Measurements from ENCODE around the gene LRRC17.

The LRRC17 gene

DNA sequence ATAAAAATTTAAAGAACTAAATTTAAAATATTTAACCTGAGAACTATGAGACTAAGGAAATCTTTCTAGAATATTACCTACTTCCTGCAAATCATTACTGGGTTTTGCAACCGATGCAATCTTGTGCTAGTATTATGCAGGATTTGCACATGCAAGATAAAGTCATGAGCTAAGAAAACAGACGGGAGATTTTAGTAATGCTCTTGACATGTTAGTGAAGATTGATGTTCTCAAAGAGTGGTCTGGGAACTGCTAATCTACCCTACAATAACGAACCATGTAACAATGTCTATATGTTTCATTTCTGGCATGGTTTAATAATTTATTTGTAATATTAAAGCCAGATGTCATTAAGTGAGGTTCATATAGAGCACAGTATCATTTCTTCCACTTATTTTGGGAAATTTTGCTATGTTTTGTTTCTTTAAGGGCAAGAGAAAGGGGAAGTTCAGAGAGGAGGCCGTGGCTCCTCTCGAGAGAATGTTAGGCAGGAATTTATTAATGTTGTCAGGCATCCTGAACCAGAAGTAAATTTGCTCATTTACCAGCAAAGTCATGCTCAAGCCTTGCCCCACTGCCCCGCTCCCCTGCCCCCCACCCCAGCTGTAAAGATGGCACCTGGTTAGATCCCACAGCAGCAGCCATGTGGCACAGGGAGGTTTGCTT, 22.8 kb downstream of the LRRC17 start:
- Histone ChIP-seq H3K27me3 (no peaks in the 10 kb centered on the region), H3K27ac (peak overlapping the region; percentile 69), H3K9me3 (no peaks in the 10 kb centered on the region), H3K4me1 (ENCODE audit: control insufficient read depth in 1 of 2, insufficient read depth in 1 of 2, low read depth in 1 of 2, low read length in 1 of 2) (peaks cover 24 to 27% of the 10 kb centered on the region in 2 experiments), H3K4me3 (ENCODE audit: low read depth in 1 of 2, low read length in 1 of 2) (peak overlapping the region in 1 of 2 experiments; percentile 14), H3K36me3 (no peaks in the 10 kb centered on the region)
- TF ChIP-seq, protein P1, sequence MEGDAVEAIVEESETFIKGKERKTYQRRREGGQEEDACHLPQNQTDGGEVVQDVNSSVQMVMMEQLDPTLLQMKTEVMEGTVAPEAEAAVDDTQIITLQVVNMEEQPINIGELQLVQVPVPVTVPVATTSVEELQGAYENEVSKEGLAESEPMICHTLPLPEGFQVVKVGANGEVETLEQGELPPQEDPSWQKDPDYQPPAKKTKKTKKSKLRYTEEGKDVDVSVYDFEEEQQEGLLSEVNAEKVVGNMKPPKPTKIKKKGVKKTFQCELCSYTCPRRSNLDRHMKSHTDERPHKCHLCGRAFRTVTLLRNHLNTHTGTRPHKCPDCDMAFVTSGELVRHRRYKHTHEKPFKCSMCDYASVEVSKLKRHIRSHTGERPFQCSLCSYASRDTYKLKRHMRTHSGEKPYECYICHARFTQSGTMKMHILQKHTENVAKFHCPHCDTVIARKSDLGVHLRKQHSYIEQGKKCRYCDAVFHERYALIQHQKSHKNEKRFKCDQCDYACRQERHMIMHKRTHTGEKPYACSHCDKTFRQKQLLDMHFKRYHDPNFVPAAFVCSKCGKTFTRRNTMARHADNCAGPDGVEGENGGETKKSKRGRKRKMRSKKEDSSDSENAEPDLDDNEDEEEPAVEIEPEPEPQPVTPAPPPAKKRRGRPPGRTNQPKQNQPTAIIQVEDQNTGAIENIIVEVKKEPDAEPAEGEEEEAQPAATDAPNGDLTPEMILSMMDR (IDR thresholded peaks at IDR 0.05), result no peak

DNA sequence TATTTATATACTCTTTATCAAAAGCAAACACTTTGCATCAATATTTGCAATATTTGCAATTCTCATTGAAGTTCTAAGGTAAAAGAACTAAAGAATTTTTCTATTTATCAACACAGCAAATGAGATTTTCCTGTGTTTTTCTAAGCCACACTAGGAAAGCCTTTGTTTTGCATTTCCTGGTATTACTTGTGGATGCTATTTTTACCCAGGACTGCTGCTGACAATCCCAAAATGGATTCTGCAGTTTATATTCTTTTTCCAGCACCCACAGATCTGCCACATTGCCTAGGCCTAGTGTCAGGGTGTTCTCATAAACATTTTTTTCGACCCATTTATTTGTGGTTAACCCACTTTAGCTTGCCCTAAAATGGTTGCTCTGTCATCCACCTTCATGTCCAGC, 25.9 kb downstream of the LRRC17 start:
- TF ChIP-seq, protein P1 (IDR thresholded peaks at IDR 0.05), result no peak
- H3K27ac ChIP-seq, result no peak overlapping the region
- H3K27me3 ChIP-seq, result no peaks in the 10 kb centered on the region
- no peak overlapping the region for H3K4me3 ChIP-seq (ENCODE audit: low read depth in 1 of 2, low read length in 1 of 2)
- no peaks in the 10 kb centered on the region for H3K36me3 ChIP-seq
- no peaks in the 10 kb centered on the region for H3K9me3 ChIP-seq
- H3K4me1 ChIP-seq (ENCODE audit: control insufficient read depth in 1 of 2, insufficient read depth in 1 of 2, low read depth in 1 of 2, low read length in 1 of 2), result peaks cover 24 to 27% of the 10 kb centered on the region in 2 experiments

DNA sequence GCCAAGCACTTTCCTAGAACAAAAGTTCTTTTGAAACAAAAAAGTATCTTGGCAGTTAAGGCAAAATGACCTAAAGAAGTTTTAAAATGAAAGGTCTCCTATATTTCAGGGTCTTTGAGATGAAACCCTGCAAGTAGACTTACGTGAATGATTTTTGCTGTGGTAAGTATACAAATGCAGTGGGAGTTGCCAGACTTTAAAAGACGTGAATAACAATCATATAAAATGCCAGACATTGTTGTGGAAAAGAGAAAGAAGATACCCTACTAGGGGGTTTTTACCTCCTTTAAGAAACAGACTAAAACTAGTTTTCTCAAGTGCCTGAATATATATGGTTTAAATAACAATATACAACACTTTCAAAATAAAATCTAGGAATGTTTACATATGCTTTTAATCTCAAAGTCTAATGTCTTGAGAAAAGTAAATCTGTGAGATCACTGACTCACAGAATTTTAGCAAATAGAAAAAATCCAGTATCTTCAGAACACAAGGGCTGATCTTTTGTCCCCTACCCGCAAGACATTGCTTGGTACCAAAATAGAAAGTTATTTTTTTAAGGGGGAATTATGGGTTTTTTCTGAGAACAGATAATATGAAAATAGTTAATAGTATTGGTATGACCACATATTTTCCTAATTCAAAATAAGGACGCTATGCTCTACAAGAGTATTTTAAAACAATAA, 29.5 kb downstream of the LRRC17 start:
- no peak overlapping the region for H3K27ac ChIP-seq
- H3K9me3 ChIP-seq, result no peaks in the 10 kb centered on the region
- TF ChIP-seq, protein P1 (IDR thresholded peaks at IDR 0.05), result no peak
- no peaks in the 10 kb centered on the region for H3K36me3 ChIP-seq
- no peak overlapping the region for H3K4me3 ChIP-seq (ENCODE audit: low read depth in 1 of 2, low read length in 1 of 2)
- peaks cover 6 to 9% of the 10 kb centered on the region in 2 experiments for H3K4me1 ChIP-seq (ENCODE audit: control insufficient read depth in 1 of 2, insufficient read depth in 1 of 2, low read depth in 1 of 2, low read length in 1 of 2)
- no peaks in the 10 kb centered on the region for H3K27me3 ChIP-seq

DNA sequence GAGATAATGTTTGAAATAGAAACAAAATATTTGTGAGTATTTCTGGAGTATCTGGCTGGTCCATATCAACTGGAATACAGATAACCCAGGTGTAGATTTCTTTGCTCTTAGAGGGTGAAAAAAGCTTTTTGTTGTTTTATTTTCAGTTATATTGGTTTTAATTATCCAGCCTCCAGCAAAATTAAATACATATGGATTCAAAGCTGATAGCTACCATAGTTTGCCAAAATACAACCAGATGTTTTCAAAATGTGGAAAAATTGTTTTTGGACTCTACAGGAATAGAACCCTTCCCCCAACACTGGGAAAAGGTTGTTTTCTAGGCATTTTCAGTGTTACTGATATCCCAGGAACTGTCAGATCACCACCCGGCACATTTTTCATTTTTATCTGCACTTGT, 30.1 kb downstream of the LRRC17 start:
- no peak overlapping the region for H3K27ac ChIP-seq
- H3K27me3 ChIP-seq, result no peaks in the 10 kb centered on the region

DNA sequence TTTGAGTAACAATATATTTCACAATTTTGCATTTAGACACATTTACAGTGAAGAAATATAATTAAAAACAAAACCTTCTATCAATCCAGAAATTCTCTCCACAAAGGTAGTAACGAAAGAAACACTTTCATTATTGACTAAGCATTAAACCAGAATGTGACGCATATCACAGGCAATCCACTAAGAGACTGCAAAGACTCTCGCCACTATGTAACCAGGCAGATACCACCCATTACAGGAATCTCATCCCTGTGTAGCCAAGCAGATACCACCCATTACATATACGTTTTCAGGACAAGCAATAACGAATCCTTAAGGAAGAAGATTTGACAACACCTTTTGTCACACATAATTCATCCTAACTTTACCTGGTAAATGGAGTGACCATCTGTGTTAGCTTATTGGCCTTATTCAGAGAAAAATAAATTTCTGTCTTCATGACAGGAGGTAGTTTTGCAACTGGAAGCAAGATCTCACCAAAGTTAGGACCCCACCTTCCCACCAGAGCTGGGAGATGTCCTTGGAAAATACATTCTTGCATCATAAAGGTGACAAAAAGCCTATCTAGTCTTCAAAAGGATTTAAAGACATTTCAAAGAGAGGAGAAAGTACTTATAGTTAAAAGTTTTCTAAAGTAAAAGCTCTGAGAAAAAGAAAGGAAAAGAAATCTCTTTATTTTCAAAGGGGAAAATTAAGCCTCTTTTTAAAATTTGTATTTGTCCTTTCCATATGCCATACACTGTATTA, 30.8 kb downstream of the LRRC17 start:
- no peak overlapping the region for H3K27ac ChIP-seq
- peaks cover under 1% of the 10 kb centered on the region in 2 experiments for H3K4me1 ChIP-seq (ENCODE audit: control insufficient read depth in 1 of 2, insufficient read depth in 1 of 2, low read depth in 1 of 2, low read length in 1 of 2)
- H3K27me3 ChIP-seq, result no peaks in the 10 kb centered on the region
- no peak overlapping the region for H3K4me3 ChIP-seq (ENCODE audit: low read depth in 1 of 2, low read length in 1 of 2)
- TF ChIP-seq, protein P1 (IDR thresholded peaks at IDR 0.05), result no peak
- H3K9me3 ChIP-seq, result no peaks in the 10 kb centered on the region
- H3K36me3 ChIP-seq, result no peaks in the 10 kb centered on the region

More for the DNA sequence above, 30.1 kb downstream of the LRRC17 start:
- Histone ChIP-seq H3K9me3 (no peaks in the 10 kb centered on the region), H3K4me3 (ENCODE audit: low read depth in 1 of 2, low read length in 1 of 2) (no peak overlapping the region), H3K36me3 (no peaks in the 10 kb centered on the region), H3K4me1 (ENCODE audit: control insufficient read depth in 1 of 2, insufficient read depth in 1 of 2, low read depth in 1 of 2, low read length in 1 of 2) (peaks cover 6 to 8% of the 10 kb centered on the region in 2 experiments)
- TF ChIP-seq, protein P1 (IDR thresholded peaks at IDR 0.05), result no peak

All from neutrophil (primary cell).